Stimulated activated CD8-positive, alpha-beta memory T cell treated with anti-CD3 and anti-CD28 coated beads, Interleukin-15, amount 100 ng/mL, for 4 hours (primary cell): Measurements from ENCODE around the gene DDX50.
"Not testable (repeated sequence)": the region's sequence is repeated elsewhere in the genome, so short reads cannot be mapped to it uniquely, and the experiment has no call there.

Source experiments
- DNase-seq, 2 donors: peaks; one replicate each; pipeline ENCODE4 v3.0.0-alpha.2; 2020; ENCODE audit warnings: low read depth in 2 of 2

Gene DDX50

GRCh38 chr10:68901105-68901927 lies at the start of gene DDX50:
DDX50 (plus strand) TSS chr10:68901315; CDS start chr10:68901385, 70 bp downstream.
- DNase-seq = peak; percentile 90 to 96

- DNase-seq = no peak
These were observed 44.8 kb upstream of the DDX50 start for GRCh38 chr10:68856352-68856751.

- no peak for DNase-seq
These were observed 44.1 kb upstream of the DDX50 start for GRCh38 chr10:68857005-68857404.

- DNase-seq = no peak
These were observed 39.9 kb upstream of the DDX50 start for GRCh38 chr10:68861253-68861652.

- DNase-seq = no peak
These were observed 36.5 kb upstream of the DDX50 start for GRCh38 chr10:68864611-68865010.

- not testable (repeated sequence) for DNase-seq
These were observed 32.9 kb upstream of the DDX50 start for GRCh38 chr10:68868173-68868572.

GRCh38 chr10:68869623-68870022 lies 31.5 kb upstream of the DDX50 start:
- DNase-seq = no peak

GRCh38 chr10:68870061-68870460 lies 31.1 kb upstream of the DDX50 start:
- DNase-seq = no peak

GRCh38 chr10:68870545-68871104 lies 30.5 kb upstream of the DDX50 start:
- no peak for DNase-seq

GRCh38 chr10:68871105-68871711 lies 29.9 kb upstream of the DDX50 start:
- DNase-seq = no peak

- no peak for DNase-seq
These were observed 29.3 kb upstream of the DDX50 start for GRCh38 chr10:68871731-68872342.

GRCh38 chr10:68876246-68877138 lies 24.6 kb upstream of the DDX50 start:
- no peak for DNase-seq

GRCh38 chr10:68877482-68878110 lies 23.5 kb upstream of the DDX50 start:
- DNase-seq = no peak

GRCh38 chr10:68878496-68878895 lies 22.6 kb upstream of the DDX50 start:
- DNase-seq = no peak

GRCh38 chr10:68879628-68880027 lies 21.5 kb upstream of the DDX50 start:
- DNase-seq = no peak

- no peak for DNase-seq
These were observed 20.9 kb upstream of the DDX50 start for GRCh38 chr10:68880181-68880580.

- no peak for DNase-seq
These were observed 6.1 kb upstream of the DDX50 start for GRCh38 chr10:68895041-68895440.

- DNase-seq = no peak
These were observed 3.8 kb upstream of the DDX50 start for GRCh38 chr10:68897336-68897741.

GRCh38 chr10:68899186-68899745 lies 1.8 kb upstream of the DDX50 start:
- no peak for DNase-seq

GRCh38 chr10:68900427-68901104 lies 549 bp upstream of the DDX50 start:
- DNase-seq = no peak
